ENCODE data around the gene IL18BP.

IL18BP gene

DNA sequence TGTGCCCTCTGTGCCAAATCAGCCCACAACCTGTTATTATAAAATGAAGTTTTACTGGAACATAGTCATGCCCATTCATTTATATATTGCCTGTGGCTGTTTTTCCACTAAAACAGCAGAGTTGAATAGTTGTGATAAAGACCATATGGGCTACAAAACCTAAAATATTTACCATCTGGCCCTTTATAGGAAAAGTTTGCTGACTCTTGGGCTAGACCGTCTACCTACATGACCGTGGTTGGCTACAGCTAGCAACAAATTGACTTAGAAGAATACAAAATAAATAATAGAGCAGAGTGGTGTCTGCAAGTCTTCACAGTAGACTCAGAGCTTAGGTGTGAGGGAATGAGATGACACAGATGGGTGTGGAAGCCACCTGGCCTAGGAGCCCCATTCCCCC is 11.2 kb upstream of the IL18BP start:
- TF ChIP-seq, protein P1, sequence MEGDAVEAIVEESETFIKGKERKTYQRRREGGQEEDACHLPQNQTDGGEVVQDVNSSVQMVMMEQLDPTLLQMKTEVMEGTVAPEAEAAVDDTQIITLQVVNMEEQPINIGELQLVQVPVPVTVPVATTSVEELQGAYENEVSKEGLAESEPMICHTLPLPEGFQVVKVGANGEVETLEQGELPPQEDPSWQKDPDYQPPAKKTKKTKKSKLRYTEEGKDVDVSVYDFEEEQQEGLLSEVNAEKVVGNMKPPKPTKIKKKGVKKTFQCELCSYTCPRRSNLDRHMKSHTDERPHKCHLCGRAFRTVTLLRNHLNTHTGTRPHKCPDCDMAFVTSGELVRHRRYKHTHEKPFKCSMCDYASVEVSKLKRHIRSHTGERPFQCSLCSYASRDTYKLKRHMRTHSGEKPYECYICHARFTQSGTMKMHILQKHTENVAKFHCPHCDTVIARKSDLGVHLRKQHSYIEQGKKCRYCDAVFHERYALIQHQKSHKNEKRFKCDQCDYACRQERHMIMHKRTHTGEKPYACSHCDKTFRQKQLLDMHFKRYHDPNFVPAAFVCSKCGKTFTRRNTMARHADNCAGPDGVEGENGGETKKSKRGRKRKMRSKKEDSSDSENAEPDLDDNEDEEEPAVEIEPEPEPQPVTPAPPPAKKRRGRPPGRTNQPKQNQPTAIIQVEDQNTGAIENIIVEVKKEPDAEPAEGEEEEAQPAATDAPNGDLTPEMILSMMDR (IDR thresholded peaks at IDR 0.05) = no peak
- no peak for TF ChIP-seq ZFX (IDR thresholded peaks at IDR 0.05; ENCODE audit: borderline replicate concordance)
- no peak overlapping the region for H3K27ac ChIP-seq

DNA sequence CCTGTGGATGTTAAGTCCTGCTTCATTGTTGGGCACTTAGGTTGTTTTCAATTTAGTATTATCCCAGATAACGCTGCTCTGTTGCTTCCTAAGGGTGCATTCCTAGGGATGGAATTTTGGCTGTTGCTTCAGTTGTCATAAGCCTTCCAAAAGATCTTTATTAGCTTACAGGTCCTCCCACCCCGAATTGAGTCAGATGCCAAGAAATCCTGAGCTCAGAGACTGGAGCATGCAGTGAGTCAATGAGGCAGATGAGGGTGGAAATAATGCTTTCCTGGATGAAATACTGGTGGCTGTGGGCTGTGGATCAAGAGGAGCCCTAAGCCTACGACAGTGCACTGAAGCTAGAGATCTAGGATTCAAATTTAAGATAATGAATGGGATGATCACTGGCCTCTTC is 10.7 kb upstream of the IL18BP start:
- no peak overlapping the region for H3K27ac ChIP-seq
- TF ChIP-seq ZFX (IDR thresholded peaks at IDR 0.05; ENCODE audit: borderline replicate concordance) = no peak

DNA sequence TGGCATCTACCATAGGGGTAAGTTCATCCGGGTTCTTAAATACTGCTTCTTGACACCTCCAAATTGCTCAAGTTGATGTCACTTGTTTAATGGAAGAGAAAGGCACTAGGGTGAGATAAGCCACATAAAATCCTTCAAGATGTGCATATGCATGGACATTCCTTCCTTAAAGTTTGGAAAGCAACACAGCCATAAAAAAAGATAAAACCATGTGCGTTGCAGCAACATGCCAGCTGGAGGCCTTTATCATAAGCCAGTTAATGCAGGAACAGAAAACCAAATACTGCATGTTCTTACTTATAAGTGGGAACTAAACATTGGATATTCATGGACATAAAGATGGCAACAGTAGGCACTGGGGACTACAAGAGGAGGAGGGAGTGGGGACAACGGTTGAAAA is 8.0 kb upstream of the IL18BP start:
- H3K27ac ChIP-seq = no peak overlapping the region
- TF ChIP-seq, protein P1 (IDR thresholded peaks at IDR 0.05) = no peak
- TF ChIP-seq ZFX (IDR thresholded peaks at IDR 0.05; ENCODE audit: borderline replicate concordance) = no peak

DNA sequence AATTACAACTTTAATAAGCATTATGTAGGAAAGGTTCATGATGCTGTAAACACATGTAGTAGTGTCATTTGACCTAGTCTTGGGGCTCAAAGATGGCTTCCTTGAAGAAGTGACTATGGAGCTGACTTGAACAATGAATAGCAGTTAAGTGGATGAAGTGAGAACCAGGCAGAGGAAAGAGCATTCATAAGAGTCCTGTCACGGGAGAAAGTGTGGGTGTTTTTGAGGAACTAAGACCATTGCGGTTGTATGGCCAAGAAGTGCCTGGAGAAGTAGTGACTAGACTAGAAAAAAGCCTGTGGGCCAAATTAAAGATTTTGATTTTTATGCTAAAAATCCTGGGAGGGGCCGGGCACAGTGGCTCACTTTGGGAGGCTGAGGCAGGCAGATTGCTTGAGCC is 7.2 kb upstream of the IL18BP start:
- H3K27ac ChIP-seq = no peak overlapping the region
- TF ChIP-seq, protein P1 (IDR thresholded peaks at IDR 0.05) = no peak
- no peak for TF ChIP-seq ZFX (IDR thresholded peaks at IDR 0.05; ENCODE audit: borderline replicate concordance)

DNA sequence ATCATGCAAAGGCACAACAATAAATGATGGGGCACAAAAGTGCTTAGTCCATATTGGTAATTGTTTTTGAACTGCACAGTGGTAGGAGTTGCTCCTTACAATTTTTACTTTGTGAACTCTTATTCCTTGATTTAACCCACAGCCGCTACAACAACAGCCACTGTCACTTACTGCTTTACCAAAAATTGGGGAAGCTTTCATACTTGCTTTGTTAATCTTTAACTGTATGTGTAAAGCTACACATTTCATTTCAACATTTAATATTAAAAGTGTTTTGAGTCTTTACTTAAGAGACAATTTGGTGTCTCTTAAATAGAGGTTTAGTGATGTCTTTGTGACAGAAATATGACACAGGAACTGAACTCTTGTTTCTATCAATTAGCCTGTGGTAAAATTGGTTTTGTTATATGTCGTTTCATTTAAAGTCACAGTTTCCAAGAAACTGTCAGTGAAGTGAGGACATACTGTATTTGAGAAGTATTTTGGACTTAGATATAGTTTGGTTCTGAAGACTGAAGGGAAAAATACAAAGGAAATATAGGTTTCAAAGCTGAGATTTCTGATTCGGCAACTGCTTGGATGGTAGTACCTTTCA is 6.5 kb upstream of the IL18BP start:
- no peak overlapping the region for H3K27ac ChIP-seq
- TF ChIP-seq ZFX (IDR thresholded peaks at IDR 0.05; ENCODE audit: borderline replicate concordance) = no peak
- TF ChIP-seq, protein P1 (IDR thresholded peaks at IDR 0.05) = no peak

DNA sequence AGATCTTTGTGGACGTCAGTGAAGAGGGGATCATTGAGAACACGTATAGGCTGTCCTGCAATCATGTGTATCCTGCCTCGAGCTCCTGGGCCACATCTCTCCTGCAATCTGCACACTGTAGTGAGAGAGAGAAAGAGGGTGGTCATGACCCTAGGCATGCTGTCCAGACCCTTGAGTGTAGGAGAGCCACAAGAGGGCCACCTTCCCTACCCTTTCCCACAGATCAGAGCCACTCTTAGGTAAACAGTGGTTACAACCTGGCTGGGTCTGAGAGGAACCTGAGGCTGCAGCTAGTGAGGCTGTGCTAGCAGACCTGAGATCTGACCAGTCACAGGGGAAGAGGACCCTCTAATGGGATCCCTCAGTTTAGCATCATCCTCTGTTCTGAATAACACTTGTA is 3.9 kb upstream of the IL18BP start:
- H3K27ac ChIP-seq = no peak overlapping the region
- no peak for TF ChIP-seq ZFX (IDR thresholded peaks at IDR 0.05; ENCODE audit: borderline replicate concordance)
- TF ChIP-seq, protein P1 (IDR thresholded peaks at IDR 0.05) = no peak

DNA sequence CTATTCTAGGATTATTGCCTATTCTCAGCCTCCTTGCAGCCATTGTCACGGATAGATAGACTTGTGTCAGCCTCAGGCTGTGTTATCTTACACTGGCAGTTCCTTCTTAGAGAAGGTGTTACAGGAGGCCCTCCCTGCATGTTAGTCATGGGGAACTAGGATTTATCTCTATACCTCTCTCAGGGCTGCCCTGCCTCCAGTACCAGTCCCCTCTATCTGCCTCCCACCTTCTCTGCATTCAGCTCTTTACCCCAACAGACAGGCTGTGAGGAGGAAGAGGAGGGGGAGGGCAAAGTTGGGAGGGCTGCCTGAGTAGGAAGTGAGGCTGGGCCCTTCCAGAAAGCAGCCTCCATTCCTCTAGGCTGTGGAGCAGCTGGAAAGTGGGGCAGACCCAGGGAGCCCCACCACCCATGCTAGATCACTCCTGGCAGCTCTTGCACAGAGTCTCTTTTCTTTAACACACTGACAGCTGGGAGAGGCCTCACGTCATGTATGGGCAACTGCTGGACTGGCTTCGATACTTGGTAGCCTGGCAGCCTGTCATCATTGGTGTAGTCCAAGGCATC is 2.9 kb upstream of the IL18BP start:
- no peak overlapping the region for H3K27ac ChIP-seq
- TF ChIP-seq, protein P1 (IDR thresholded peaks at IDR 0.05) = no peak
- TF ChIP-seq ZFX (IDR thresholded peaks at IDR 0.05; ENCODE audit: borderline replicate concordance) = no peak

DNA sequence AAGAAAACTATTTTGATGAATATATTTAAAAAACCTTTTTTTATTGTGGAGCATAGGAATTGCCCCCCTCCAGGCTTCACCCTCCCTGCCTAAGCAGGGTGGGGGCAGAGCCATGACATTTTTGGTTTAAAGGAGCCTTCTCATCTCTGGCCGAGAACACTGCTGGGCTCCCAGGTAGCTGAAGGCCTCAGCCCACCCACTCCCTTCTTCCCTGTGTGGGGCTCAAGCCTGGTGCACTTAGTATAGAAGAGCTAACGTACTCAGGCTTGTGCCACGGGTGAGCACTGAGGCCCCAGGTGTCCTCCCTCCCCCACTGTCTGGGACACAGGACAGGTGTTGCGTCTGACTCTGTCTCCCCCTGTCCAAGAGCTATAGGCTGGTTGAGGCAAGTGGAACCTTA is 2.2 kb upstream of the IL18BP start:
- TF ChIP-seq ZFX (IDR thresholded peaks at IDR 0.05; ENCODE audit: borderline replicate concordance) = no peak
- TF ChIP-seq, protein P1 (IDR thresholded peaks at IDR 0.05) = no peak
- H3K27ac ChIP-seq = no peak overlapping the region
